K562 (cell line): Measurements from ENCODE around the gene CCDC88C. TPM values are rescaled to one million over a fixed set of nuclear protein-coding genes. Genes with fewer than 3 reads are reported as not detected.
A peak's percentile ranks its signal among the peaks of the same experiment; 100 is the strongest.

ENCODE experiments used
- CBFA2T2 ChIP-seq: fragments of 450-650 bp; conservative IDR thresholded peaks from 2 replicates; pipeline ENCODE4 v1.6.1; 2017; ENCODE audit warnings: mild to moderate bottlenecking
- CBFA2T3 ChIP-seq: fragments of 450-650 bp; IDR thresholded peaks from 2 replicates; pipeline ENCODE4 v1.6.1; 2017
- CREBBP ChIP-seq: IDR thresholded peaks from one replicate; pipeline ENCODE4 v1.6.1; 2012; ENCODE audit warnings: low read depth, mild to moderate bottlenecking, control low read depth, inconsistent platforms, low read length
- FOXA3 ChIP-seq, 2 experiments: fragments of 450-650 bp in 1 of 2; sonication (generic) in 1 of 2; formaldehyde crosslinking; IDR thresholded peaks in 1 of 2; conservative IDR thresholded peaks in 1 of 2; 2 replicates each; pipeline versions ENCODE4 v1.4.0 to v1.8.0; 2020 to 2022; ENCODE audit warnings: mild to moderate bottlenecking in 2 of 2, missing genetic modification reagents in 1 of 2
- L3MBTL2 ChIP-seq: fragments of 450-650 bp; IDR thresholded peaks from 2 replicates; pipeline ENCODE4 v1.6.1; 2016; ENCODE audit warnings: mild to moderate bottlenecking, moderate library complexity
- NCOA6 ChIP-seq: fragments of 450-650 bp; IDR thresholded peaks from 2 replicates; pipeline ENCODE4 v1.6.1; 2017; ENCODE audit warnings: mild to moderate bottlenecking
- NFE2L1 ChIP-seq: fragments of 450-650 bp; IDR thresholded peaks from 2 replicates; pipeline ENCODE4 v1.6.1; 2016; ENCODE audit warnings: missing genetic modification characterization, low read depth, mild to moderate bottlenecking, missing compliant biosample characterization, moderate library complexity, borderline replicate concordance
- PHF8 ChIP-seq: fragments of 200-600 bp; sonication (generic); IDR thresholded peaks from 2 replicates; pipeline ENCODE4 v1.6.1; 2012; ENCODE audit warnings: mixed run types, mild to moderate bottlenecking, inconsistent platforms, low read length, moderate library complexity, borderline replicate concordance
- PML ChIP-seq: IDR thresholded peaks from 2 replicates; pipeline ENCODE4 v1.6.1; 2012; ENCODE audit warnings: low read length, inconsistent platforms
- RCOR1 ChIP-seq, 2 experiments: IDR thresholded peaks; 2 replicates each; pipeline ENCODE4 v1.6.1; 2012; ENCODE audit warnings: low read depth in 2 of 2, low read length in 2 of 2, borderline replicate concordance in 1 of 2, improper control_type of control experiment in 1 of 2
- RFX1 ChIP-seq: fragments of 450-650 bp; IDR thresholded peaks from 2 replicates; pipeline ENCODE4 v1.6.1; 2016; ENCODE audit warnings: mild to moderate bottlenecking, moderate library complexity
- SMARCA4 ChIP-seq: fragments of 450-650 bp; IDR thresholded peaks from 2 replicates; pipeline ENCODE4 v1.6.1; 2016
- SMARCC2 ChIP-seq: fragments of 450-650 bp; IDR thresholded peaks from 2 replicates; pipeline ENCODE4 v1.6.1; 2017; ENCODE audit warnings: antibody characterized with exemption, moderate library complexity, mild to moderate bottlenecking, low read depth
- TCF7 ChIP-seq: sonication (generic); IDR thresholded peaks from 2 replicates; pipeline ENCODE4 v1.6.1; 2016; ENCODE audit warnings: antibody characterized with exemption, borderline replicate concordance
- VEZF1 ChIP-seq: fragments of 200-800 bp; sonication (Bioruptor generic); IDR thresholded peaks from 2 replicates; pipeline ENCODE4 v1.6.1; 2017; ENCODE audit warnings: missing genetic modification characterization, missing compliant biosample characterization
- YBX1 ChIP-seq: fragments of 450-650 bp; IDR thresholded peaks from 2 replicates; pipeline ENCODE4 v1.7.1; 2016; ENCODE audit warnings: mild to moderate bottlenecking
- ZNF592 ChIP-seq: fragments of 450-650 bp; IDR thresholded peaks from 2 replicates; pipeline ENCODE4 v1.6.1; 2017; ENCODE audit warnings: antibody characterized with exemption, mild to moderate bottlenecking
- ZNF655 ChIP-seq: fragments of 250-450 bp; sonication (Bioruptor Pico); IDR thresholded peaks from 2 replicates; pipeline ENCODE4 v1.5.0; 2021
- polyA plus RNA-seq, 8 experiments: library from polyadenylated mRNA; depleted of rRNA in 4 of 8; stranded (reverse) in 5 of 8; unstranded in 3 of 8; fragments of >200 nt; fragmentation: Nextera tagmentation in 2 of 8; fragmentation: Illumina TruSeq in 1 of 8; extraction: Ambion mirVana in 2 of 8; extraction: Trizol in 1 of 8; gene quantifications; 2 replicates each; pipeline versions ENCODE4 v1.2.1 to v1.2.3, GENCODE V29; 2011 to 2014; ENCODE audit warnings: inconsistent platforms in 1 of 8, missing spikeins in 1 of 8
- total RNA-seq, 7 experiments: library from RNA; depleted of rRNA in 6 of 7; stranded (reverse); fragments of >200 nt in 6 of 7; fragmentation: Illumina TruSeq in 2 of 7; extraction: Trizol in 2 of 7; gene quantifications; 2 replicates each; pipeline versions ENCODE4 v1.2.1 to v1.2.3, GENCODE V29; 2011 to 2021; ENCODE audit warnings: low replicate concordance in 1 of 7
- TF ChIP-seq, protein P1 (sequence below): fragments of 450-650 bp; IDR thresholded peaks from 2 replicates; pipeline ENCODE4 v1.6.1; 2016; ENCODE audit warnings: antibody characterized with exemption

CCDC88C gene
- total and polyA plus RNA-seq, 9 of the 15 experiments (the other 6 are each of a cell fraction or from before 2014, with no cell fraction given): 0.62 to 22.5 (median 10.7) TPM

DNA sequence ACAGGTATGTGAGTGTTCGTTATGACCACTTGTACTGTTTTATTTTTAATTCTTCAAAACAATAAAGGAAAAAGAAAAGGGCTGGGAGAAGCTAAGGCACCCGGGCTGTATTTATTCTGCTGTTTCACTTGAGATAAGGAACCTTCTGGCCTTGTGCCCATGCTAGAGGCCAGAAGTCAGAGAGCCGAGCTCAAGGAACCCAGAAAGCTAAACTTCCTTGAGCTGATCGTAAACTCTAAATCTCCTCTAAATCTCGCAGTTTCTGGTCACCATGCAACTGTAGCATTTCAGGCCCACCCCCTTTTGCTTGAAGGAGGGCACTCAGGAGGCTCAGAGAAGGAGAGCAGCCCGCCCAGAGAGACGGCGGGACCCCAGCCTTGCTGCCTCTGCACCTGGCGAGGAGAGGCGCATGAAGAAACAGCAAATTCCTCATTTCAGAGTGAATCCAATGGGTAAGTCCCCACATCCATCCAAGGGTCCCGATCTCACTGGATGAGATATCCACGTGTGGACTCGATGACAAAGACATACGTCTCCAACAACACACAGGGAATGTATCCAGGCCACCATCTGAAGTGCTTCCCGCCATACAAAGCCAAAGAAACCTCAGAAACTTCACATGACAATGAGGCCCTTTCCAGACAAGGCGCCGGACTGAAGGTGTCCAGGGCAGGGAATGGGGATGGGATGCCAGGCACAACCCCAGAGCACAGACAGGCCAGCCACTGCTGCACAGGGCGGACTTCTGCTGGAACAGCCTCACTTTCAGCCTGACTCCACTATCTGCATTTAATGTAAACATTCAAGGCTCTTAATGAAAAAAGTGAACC lies 14.6 kb downstream of the CCDC88C start (continued):
- TF ChIP-seq ZNF592 (0 out of 2 replicates have a peak, but pooled peaks have one; percentile 8), TCF7 (no peak), YBX1 (no peak), FOXA3 (CRISPR knock-in tag; conservative IDR thresholded peaks at IDR 0.05 in 1 of 2, IDR thresholded peaks at IDR 0.05 in 1 of 2) (peak in 1 of 2 experiments; percentile 66; a peak in 3 of 4 replicates), CREBBP (no peak), VEZF1 (CRISPR knock-in tag) (peak; percentile 23; the same call in 1 of the 2 replicates), RFX1 (peak; percentile 37; the same call in 1 of the 2 replicates), PHF8 (peak; percentile 19; the same call in 1 of the 2 replicates), ZNF655 (CRISPR knock-in tag) (no peak), CBFA2T2 (peak; percentile 31; the same call in 1 of the 2 replicates), L3MBTL2 (peak; percentile 29), SMARCC2 (0 out of 2 replicates have a peak, but pooled peaks have one; percentile 43), PML (0 out of 2 replicates have a peak, but pooled peaks have one; percentile 30), NFE2L1 (no peak), CBFA2T3 (peak; percentile 64), RCOR1 (IDR thresholded peaks at IDR 0.05; ENCODE audit: borderline replicate concordance in 1 of 2, low read depth in 2 of 2, low read length in 2 of 2) (peak in 1 of 2 experiments; percentile 39; a peak in 1 of 4 replicates), SMARCA4 (peak; percentile 63; the same call in 1 of the 2 replicates), NCOA6 (no peak)
- TF ChIP-seq, protein P1, sequence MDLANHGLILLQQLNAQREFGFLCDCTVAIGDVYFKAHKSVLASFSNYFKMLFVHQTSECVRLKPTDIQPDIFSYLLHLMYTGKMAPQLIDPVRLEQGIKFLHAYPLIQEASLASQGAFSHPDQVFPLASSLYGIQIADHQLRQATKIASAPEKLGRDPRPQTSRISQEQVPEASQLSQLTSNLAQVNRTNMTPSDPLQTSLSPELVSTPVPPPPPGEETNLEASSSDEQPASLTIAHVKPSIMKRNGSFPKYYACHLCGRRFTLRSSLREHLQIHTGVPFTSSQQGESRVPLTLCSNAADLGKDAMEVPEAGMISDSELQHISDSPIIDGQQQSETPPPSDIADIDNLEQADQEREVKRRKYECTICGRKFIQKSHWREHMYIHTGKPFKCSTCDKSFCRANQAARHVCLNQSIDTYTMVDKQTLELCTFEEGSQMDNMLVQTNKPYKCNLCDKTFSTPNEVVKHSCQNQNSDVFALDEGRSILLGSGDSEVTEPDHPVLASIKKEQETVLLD: no peak
